HG03432 (cell line): ENCODE measurements around the gene IRGQ.
"Not testable (repeated sequence)": the region's sequence is repeated elsewhere in the genome, so short reads cannot be mapped to it uniquely, and the experiment has no call there.

Source experiments
- ATAC-seq: cut with Tn5 transposase; IDR thresholded peaks from one replicate; pipeline ENCODE4 v1.9.1; 2021; ENCODE audit warnings: mild to moderate bottlenecking, moderate library complexity; ENCODE audit not compliant: unreplicated experiment

The IRGQ gene

DNA sequence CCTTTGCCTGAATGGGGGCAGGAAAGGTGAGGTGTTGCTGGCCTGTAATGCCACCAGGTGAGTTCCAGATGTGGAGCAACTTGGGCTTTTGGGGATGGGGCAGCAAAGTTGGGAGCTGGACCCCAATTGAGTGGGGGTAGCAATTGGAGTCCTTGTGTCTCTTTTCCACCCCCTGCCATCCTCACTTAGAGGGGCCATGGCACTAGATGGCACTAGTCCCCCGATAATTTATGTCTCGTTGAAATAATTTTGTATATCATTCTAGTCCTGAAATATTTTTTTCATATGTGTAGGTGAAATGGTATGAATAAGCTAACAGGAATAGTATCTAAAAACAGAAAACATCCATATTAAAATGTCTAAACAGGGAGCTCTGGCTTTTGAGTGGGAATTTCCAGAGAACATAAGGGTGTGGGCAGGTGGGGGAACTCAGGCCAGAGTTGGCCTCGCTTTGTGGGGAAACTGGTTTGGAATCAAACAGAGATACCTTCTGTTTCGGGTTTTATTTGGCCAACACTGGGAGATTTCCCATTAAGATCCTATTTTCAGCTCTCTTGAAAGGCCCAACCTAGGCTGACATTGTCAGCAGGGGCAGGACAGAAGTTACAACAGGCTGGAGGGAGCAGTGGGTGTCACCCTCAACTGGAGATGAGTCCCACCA, 3.8 kb upstream of the IRGQ start:
- ATAC-seq: no peak

DNA sequence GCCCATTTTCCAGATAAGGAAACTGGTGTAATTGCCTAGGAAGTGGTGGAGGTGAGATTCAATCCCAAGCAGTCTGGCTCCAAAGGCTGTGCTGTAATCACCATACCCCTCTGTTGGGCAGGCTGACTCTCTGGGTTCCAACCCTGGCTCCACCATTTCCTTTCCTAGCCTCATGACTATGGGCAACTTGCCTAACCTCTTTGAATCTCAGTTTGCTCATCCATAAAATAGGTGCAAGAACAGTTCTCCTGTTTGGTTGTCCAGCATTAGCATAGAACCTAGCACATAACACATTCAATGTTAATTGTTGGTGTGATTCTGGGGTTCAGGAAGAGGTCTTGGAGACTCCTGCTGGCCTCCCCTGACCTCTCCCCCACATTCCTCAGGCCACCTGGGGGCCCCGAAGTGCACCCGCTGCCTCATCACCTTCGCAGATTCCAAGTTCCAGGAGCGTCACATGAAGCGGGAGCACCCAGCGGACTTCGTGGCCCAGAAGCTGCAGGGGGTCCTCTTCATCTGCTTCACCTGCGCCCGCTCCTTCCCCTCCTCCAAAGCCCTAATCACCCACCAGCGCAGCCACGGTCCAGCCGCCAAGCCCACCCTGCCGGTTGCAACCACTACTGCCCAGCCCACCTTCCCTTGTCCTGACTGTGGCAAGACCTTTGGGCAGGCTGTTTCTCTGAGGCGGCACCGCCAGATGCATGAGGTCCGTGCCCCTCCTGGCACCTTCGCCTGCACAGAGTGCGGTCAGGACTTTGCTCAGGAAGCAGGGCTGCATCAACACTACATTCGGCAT, 2.7 kb upstream of the IRGQ start:
- ATAC-seq: no peak

DNA sequence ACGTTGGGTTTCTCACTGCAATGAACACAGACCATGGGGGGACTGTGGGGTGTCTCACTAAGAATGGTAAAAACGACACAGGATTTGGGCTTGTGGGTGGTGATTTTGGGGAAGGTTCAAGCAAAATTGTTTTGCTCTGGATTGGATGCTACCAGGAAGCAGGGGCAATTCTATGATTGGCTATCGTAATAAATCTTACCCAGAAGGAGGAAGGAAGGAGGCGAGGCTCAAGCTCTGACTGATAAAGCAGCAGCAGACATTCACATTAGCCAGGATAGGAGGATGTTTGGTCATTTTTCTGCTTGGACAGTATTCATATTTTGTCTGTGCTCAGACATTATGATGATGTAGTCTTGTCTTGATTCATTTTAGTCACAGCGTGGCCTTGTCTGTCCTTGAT, 1.9 kb upstream of the IRGQ start:
- no peak for ATAC-seq

DNA sequence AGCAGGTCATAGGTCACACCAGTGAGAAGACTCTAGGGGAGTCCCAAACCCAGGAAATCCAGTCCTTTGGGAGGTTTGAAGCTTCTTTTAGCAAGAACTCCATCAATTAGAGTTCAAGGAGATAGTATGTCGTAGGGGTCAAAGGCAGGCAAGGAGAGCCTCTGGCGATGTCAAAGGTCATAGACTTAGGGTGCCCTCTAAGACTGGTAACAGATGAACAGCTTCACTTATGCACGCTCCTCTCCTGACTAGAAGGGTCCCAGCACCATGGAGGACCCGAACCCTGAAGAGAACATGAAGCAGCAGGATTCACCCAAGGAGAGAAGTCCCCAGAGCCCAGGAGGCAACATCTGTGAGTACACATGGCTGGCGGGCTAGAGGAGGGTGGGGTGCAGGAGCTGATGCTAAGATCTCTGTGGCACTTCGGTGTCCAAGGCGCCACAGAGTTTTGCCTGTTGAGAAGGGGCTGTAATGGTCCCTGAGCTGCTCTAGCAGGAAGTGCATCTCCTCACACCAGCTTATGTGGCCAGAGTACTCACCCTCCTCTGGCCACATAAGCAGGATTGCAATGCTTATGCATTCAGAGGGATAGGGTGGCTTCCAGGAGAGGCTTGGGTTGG, 1.0 kb upstream of the IRGQ start:
- ATAC-seq: no peak

DNA sequence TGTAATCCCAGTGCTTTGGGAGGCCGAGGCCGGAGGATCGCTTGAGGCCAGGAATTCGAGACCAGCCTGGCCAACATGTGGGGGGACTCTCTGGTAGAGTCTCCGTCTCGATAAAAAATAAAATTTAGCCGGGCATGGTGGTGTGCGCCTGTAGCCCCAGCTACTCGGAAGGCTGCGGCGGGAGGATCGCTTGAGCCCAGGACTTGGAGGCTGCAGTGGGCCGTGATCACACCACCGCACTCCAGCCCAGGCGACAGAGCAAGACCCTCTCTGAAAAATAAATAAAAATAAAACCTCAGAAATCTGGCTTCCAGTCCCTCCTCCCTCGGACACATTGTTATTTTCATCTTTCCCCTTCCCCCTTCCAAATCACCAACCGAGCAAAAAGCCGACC, 332 bp downstream of the IRGQ start:
- peak; percentile 16 for ATAC-seq

DNA sequence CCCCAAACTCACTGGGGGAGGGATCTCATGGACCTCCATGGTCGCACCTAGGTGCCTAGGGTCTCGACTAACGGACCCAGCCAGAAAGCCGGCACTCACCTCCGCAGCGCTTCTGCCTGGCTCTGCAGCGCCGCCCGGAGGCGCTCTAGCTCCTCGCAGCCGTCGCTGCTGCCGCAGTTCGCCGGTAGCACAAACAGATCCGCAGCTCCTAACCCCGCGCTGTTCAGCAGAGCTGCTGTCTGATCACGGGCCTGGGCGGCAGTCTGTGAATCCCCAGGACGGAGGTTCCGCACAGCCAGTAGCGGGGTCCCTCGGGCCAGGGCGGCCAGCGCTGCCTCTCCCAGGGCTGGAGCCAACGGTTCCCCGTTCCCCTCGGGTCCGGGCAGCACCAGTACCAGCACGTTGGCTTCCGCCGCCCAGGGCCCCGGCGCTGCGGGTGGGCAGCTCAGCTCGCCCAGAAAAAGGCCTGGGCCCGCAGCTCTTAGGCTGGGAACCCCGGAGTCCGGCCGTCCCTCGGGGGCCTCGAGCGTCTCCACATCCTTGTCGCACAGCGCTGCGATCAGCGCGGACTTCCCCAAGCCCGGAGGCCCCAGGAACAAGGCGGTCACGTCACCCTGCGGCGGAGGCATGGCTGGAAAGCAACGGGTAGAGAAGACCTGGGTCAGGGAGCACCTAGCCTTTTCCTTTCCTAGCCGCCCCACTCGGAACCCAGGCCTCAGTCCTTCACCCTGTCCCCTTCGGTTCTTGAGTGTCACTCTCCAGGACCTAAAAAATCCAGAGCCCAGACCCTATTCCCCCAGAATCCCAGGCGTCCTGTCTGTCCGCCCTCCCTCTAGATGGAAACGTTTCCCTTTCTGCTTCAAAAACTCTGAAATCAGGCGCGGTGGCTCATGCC, 977 bp downstream of the IRGQ start:
- ATAC-seq: peak; percentile 28

DNA sequence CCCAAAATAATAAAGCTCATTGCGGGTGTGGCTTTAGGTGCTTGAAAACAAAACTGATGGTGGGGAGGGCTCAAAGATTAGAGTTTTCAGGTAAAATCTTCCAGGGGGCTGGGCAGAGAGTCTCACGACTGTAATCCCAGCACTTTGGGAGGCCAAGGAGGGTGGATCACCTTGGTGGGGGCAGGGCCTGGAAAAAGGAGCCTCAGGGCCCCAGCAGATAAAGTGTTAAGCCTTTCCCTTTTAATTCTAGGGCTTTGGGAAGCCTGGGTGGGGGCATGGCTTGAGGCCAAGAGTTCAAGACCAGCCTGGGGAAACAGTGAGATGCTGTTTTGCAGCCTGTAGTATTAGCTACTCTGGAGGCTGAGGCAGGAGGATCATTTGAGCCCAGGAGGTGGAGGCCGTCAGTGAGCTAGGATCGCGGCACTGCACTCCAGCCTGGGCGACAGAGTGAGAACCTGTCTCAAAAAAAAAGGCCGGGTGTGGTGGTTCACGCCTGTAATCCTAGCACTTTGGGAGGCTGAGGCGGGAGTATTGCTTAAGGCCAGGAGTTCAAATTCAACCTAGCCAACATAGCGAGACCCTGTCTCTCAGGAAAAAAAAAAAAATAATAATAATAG, 1.7 kb downstream of the IRGQ start:
- ATAC-seq: no peak

DNA sequence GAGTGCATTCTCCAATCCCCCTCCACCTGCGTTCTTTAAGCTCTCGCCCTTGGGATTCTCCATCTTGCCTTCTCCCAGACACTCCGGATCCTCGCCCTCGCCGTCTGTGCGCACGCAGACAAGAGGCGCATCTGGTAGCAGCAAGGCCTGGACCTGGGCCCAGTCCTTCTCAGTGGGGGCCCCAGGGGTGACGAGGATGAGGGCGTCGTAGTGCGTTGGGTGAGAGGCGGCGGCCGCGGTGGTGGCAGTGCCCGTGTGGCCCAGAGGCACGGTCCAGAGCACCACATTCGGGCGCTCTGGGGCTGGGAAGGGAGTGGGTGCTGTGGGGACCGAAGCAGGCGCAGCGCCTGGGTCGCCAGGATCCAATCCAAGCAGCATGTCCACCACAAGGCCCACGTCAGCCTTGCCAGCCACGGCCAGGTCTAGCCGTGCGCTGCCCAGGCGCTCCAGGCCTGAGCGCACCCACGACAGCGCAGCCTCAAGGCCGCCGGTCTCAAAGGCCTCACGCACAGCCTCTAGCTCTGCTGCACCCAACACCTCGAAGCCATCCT, 3.1 kb downstream of the IRGQ start:
- no peak for ATAC-seq

DNA sequence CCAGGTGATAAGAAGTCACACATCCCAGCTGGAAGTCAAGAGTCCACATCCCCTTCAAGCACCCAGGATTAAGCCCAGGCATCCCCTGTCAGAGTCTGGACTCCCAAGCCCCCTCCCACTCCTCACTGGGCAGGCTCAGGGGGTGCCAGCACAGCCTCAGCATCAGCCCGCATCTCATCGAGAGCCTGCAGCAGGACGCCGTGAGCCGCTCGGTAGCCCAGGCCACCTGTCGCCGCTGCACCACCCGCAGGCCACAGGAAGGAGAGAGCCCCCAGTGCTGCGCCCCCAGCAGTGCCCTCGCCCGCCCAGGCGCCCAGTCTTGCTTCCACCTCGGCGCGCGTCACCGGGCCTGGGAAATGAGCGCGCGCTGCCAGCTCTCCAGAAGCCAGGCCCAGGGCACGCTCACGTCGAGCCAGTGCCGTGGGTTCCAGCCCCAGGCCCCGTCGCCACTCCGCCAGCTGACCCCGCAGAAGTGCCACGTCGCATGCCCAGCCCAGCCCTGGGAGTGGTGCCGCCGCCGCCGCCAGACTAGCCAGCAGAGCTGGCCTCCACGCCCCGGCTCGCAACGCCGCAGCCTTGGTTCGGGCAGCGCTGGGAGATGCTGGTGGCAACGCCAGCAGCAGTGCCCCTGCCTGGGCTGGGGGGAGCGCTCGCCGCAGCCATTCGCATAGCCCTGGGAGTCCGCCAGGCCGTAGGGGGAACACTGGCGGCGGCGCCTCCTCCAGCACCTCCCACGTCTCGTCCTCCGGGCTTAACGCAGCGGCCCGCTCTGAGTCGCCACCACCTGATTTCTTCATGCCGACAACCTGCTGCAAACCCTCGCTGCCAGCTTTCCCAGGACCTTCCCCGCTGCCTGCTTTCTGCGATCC, 3.8 kb downstream of the IRGQ start:
- no peak for ATAC-seq

DNA sequence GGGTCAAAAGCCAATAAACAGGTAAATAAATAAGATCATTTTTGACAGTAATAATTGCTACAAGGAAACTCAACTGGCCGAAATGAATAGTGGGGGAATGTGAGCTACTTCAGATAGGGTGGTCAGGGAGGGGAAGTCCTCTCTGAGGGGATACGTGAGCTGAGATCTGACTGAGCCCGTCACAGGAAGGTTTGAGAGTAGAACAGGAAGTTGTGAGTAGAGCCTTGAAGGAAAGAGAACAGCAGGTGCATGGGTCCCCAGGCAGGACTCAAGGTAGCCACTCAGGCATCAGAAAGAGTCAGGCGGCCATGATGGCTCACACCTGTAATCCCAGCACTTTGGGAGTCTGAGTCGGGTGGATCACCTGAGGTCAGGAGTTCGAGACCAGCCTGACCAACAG, 6.3 kb downstream of the IRGQ start:
- no peak for ATAC-seq

DNA sequence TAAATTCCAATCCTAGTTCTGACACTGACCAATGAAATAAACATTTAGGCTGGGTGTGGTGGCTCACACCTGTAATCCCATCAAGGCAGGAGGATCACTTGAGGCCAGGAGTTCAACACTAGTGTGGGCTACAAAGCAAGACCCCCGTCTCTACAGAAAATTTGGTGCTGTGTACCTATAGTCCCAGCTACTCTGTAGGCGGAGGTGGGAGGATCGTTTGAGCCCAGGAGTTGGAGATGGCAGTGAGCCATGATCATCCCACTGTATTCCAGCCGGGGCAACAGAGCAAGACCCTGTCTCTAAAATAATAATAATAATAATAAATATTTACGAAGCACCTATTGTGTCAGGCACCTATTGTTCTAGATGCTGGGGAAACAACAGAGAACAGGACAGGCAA, 6.7 kb downstream of the IRGQ start:
- no peak for ATAC-seq

DNA sequence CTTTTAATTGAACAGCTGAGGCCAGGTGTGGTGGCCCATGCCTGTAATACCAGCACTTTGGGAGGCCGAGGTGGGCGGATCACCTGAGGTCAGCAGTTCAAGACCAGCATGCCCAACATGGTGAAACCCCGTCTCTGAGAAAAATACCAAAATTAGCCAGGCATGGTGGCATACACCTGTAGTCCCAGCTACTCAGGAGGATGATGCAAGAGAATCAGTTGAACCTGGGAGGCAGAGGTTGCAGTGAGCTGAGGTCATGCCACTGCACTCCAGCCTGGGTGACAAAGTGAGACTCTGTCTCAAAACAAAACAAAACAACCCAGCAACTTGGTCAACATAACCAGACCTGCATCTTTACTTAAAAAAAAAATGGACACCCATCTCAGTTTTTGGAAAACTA, 8.9 kb downstream of the IRGQ start:
- not testable (repeated sequence) for ATAC-seq

DNA sequence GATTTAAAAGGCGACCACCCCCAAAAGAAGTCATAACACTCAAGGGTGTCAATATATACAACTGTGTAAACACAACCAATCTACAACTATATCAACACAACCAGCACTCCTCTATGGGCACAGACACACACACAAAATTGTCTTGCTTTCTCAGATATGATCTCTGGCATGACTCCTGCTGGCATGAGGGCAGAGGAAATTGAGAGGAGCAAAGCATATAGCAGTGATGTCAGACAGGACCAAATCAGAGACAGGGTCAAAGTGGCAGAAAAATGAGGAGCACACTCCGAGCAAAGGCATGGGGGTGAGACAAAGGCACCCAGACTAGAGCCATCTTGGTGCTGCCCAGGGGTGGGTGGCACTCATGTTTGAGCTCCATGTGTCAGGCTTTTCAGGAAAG, 9.6 kb downstream of the IRGQ start:
- ATAC-seq: no peak

DNA sequence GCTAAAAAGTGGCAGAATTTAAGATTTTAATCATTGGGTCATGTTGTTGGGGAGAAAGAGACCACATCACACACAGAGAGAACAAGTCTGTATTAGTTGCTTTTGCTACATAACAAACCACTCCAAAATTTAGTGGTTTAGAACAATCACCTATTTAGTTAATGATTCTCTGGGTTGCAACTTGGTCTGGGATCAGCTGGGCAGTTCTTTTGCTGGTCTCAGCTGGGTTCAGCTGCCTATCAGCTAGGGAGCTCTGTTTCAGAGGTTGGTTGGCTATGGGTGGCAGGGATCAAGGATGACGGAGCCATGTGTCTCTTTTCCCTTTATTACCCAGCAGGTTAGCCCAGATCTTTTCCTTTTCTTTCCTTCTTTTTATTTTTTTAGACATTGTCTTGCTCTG, 11.4 kb downstream of the IRGQ start:
- ATAC-seq: no peak

DNA sequence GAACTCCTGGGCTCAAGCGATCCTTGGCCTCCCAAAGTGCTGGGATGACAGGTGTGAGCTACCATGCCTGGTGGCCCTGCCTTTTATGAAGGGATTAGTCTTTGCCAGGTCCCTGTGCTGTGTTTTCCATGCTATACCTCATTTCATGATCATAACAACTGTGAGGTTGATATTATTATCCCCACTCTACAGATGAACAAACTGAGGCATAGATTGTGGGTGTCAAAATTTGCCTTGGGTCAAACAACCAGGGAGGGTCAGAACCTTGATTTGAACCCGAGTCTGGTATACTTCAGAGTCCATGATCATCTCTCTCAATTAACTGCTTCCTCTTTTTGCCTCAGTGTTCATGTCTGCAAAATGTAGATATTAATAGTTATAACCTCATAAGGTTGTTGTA, 13.4 kb downstream of the IRGQ start:
- no peak for ATAC-seq

DNA sequence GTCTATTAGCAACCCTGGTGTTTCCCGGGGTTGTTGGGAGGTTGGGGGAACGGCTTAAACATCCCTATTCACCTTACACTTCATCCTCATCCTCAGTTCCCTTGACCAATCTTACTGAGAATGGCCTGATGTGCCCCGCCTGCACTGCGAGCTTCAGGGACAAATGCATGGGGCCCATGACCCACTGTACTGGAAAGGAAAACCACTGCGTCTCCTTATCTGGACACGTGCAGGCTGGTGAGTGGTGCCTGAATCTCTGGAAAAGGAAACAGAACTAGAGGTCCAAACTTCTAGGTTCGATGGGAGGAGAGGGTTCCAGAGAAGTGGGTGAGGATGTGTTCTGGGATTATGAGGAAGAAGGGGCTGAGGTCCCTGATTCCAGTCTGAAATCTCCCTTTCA, 14.5 kb downstream of the IRGQ start:
- ATAC-seq: no peak

DNA sequence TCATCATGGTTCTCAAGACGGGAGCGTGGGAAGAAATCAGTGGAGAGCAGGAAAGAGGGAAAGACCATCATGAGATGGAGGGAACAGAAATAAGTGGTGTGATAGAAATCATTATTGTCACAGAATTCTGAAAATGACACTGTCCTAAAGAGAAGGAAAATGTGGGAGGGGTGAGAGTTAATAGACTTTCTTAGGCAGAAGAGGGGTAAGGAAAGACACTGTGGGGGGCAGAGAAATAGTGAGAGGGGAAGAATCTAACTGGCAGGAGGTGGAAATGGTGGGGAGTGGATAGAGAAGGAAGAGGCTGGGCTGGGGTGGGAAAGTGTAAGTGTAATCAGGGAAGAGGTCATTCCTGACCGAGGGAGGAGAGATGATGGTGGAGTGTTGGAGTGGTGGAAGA, 17.1 kb downstream of the IRGQ start:
- ATAC-seq: no peak

DNA sequence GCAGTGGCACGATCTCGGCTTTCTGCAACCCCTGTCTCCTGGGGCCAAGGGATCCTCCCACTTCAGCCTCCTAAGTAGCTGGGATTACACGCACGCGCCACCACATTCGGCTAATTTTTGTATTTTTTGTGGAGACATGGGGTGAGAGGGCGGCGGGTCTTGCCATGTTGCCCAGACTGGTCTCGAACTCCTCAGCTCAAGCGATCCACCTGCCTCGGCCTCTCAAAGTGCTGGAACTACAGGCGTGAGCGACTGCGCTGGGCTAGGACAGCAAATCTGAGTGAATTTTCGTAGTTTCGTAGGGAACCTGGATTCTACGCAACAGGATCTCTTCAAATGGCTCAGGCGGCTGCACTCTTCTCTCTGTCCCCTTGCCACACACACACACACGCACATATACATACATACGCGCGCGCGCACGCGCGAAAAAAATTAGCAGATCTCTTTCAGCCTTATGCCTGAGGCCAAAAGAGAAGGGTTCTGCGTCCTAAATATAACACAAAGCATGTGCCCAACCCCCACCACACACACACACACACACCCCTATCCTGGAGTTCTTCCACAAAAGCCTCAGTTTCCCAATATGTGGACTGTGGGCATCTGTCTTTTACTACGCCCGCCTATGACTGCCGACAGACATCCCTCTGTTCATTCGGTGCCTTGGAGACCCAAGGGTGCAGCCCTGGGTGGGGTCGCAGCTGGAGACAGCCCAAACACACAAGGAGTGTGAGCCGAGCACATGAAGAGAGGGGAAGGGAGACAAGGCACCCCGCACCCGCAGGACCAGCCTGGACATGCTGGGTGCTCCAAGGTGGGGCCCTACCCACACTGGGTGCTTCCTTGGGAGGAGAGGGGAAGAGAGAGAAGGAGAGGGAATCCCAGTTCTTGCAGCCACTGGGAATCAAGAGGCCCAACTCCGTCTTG, 19.7 kb downstream of the IRGQ start:
- ATAC-seq: no peak
